Measurements from ENCODE around the gene MT1B.
A peak's percentile ranks its signal among the peaks of the same experiment; 100 is the strongest.

DNA sequence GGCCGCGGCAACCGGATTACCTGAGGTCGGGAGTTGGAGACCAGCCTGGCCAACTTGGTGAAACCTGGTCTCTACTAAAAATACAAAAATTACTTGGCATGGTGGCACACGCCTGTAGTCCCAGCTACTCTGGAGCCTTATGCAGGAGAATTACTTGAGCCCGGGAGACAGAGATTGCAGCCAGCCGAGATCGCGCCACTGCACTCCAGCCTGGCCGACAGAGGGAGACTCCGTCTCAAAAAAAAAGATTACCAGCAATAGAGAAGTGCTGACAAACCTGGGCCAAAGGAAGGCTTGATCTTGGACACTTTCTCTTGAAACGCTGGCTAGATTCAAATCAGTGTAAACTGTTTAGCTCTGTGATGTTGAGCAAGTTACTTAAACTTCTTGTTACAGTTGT, 22.2 kb downstream of the MT1B start:
- TF ChIP-seq, protein P1, sequence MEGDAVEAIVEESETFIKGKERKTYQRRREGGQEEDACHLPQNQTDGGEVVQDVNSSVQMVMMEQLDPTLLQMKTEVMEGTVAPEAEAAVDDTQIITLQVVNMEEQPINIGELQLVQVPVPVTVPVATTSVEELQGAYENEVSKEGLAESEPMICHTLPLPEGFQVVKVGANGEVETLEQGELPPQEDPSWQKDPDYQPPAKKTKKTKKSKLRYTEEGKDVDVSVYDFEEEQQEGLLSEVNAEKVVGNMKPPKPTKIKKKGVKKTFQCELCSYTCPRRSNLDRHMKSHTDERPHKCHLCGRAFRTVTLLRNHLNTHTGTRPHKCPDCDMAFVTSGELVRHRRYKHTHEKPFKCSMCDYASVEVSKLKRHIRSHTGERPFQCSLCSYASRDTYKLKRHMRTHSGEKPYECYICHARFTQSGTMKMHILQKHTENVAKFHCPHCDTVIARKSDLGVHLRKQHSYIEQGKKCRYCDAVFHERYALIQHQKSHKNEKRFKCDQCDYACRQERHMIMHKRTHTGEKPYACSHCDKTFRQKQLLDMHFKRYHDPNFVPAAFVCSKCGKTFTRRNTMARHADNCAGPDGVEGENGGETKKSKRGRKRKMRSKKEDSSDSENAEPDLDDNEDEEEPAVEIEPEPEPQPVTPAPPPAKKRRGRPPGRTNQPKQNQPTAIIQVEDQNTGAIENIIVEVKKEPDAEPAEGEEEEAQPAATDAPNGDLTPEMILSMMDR (IDR thresholded peaks at IDR 0.05 in 2 of 3, conservative IDR thresholded peaks at IDR 0.05 in 1 of 3; ENCODE audit: borderline replicate concordance in 1 of 3, insufficient read depth in 1 of 3, low read depth in 2 of 3, low read length in 2 of 3), result peak in 2 of 3 experiments; percentile 30 to 51; a peak in 3 of 6 replicates
- no peak for TF ChIP-seq EZH2 (IDR thresholded peaks at IDR 0.05)
